ENCODE results near the gene MEIS1. TPM values are rescaled to one million over a fixed set of nuclear protein-coding genes. Genes with fewer than 3 reads are reported as not detected.

MEIS1 gene
- total RNA-seq, 3 donors from 2014 or later = 23.2 to 196 (median 33.4) TPM

- ATAC-seq = no peak
- H3K4me3 ChIP-seq = no peak overlapping the region
- no peaks in the 10 kb centered on the region for H3K36me3 ChIP-seq (ENCODE audit: low read depth)
- H3K9me3 ChIP-seq = no peaks in the 10 kb centered on the region
- no peak for TF ChIP-seq CTCF (IDR thresholded peaks at IDR 0.05)
- no peak for DNase-seq
- H3K4me1 ChIP-seq (ENCODE audit: low read depth) = peaks cover 12% of the 10 kb centered on the region
- intact Hi-C loops (cut with DNase I, micrococcal nuclease) = loop anchor here (5.0 to 10.0 kb wide), 4 partner anchors 113 to 1075 kb away; partner anchors contain the start of gene MEIS1 (in 2 of the 2)
Measured at GRCh38 chr2:66579186-66580126, 144.5 kb downstream of the MEIS1 start.

GRCh38 chr2:66580166-66581049 lies 145.5 kb downstream of the MEIS1 start:
- no peak overlapping the region for H3K4me3 ChIP-seq
- DNase-seq (no peak), ATAC-seq (no peak)
- H3K36me3 ChIP-seq (ENCODE audit: low read depth) = no peaks in the 10 kb centered on the region
- TF ChIP-seq CTCF (IDR thresholded peaks at IDR 0.05) = no peak
- no peaks in the 10 kb centered on the region for H3K9me3 ChIP-seq
- H3K4me1 ChIP-seq (ENCODE audit: low read depth) = peaks cover 12% of the 10 kb centered on the region
- intact Hi-C loops (cut with DNase I, micrococcal nuclease) = no loop called here

GRCh38 chr2:66581339-66582103 lies 146.6 kb downstream of the MEIS1 start:
- H3K4me3 ChIP-seq = no peak overlapping the region
- no peaks in the 10 kb centered on the region for H3K36me3 ChIP-seq (ENCODE audit: low read depth)
- H3K9me3 ChIP-seq = no peaks in the 10 kb centered on the region
- intact Hi-C loops (cut with DNase I, micrococcal nuclease) = no loop called here
- H3K4me1 ChIP-seq (ENCODE audit: low read depth) = peaks cover 5% of the 10 kb centered on the region
- TF ChIP-seq CTCF (IDR thresholded peaks at IDR 0.05) = no peak
- ATAC-seq = no peak
- peak in 1 of 3 donors; percentile 29 for DNase-seq

GRCh38 chr2:66582104-66582986 lies 147.4 kb downstream of the MEIS1 start:
- H3K4me1 ChIP-seq (ENCODE audit: low read depth) = no peaks in the 10 kb centered on the region
- H3K9me3 ChIP-seq = no peaks in the 10 kb centered on the region
- intact Hi-C loops (cut with DNase I, micrococcal nuclease) = no loop called here
- no peak for TF ChIP-seq CTCF (IDR thresholded peaks at IDR 0.05)
- H3K4me3 ChIP-seq = no peak overlapping the region
- ATAC-seq (peak; percentile 17), DNase-seq (no peak)
- H3K36me3 ChIP-seq (ENCODE audit: low read depth) = no peaks in the 10 kb centered on the region
